Vagina (tissue), 2 donors: ENCODE data around the gene MORC3. TPM values are rescaled to one million over a fixed set of nuclear protein-coding genes. Genes with fewer than 3 reads are reported as not detected.

Experiments
- DNase-seq, 2 donors: peaks; one replicate each; pipeline ENCODE4 v3.0.0-alpha.2; 2017; ENCODE audit errors: extremely low spot score in 2 of 2
- H3K27ac ChIP-seq: fragments of 200-600 bp; sonication (generic); one replicate; pipeline ENCODE4 v1.5.1; 2019
- H3K27me3 ChIP-seq: fragments of 200-600 bp; sonication (generic); one replicate; pipeline ENCODE4 v1.5.1; 2019
- H3K36me3 ChIP-seq, 2 donors: fragments of 200-600 bp; sonication (generic); one replicate each; pipeline ENCODE4 v1.5.1; 2017 to 2019
- H3K4me1 ChIP-seq: fragments of 200-600 bp; sonication (generic); one replicate; pipeline ENCODE4 v1.5.1; 2019
- H3K4me3 ChIP-seq, 2 donors: fragments of 200-600 bp; sonication (generic); 1 replicate in 1 of 2; 2 replicates in 1 of 2; pipeline ENCODE4 v1.5.1; 2016 to 2019
- H3K9me3 ChIP-seq: fragments of 200-600 bp; sonication (generic); one replicate; pipeline ENCODE4 v1.5.1; 2019
- POLR2A ChIP-seq, 2 donors: fragments of 450-650 bp; IDR thresholded peaks; one replicate each; pipeline ENCODE4 v1.6.1; 2017; ENCODE audit warnings: antibody characterized with exemption in 2 of 2, mild to moderate bottlenecking in 2 of 2, moderate library complexity in 2 of 2
- POLR2AphosphoS5 ChIP-seq, 2 donors: sonication (generic); formaldehyde crosslinking; IDR thresholded peaks; one replicate each; pipeline ENCODE4 v1.9.0; 2017; ENCODE audit warnings: antibody characterized with exemption in 2 of 2, mild to moderate bottlenecking in 2 of 2, low read depth in 1 of 2; ENCODE audit not compliant: insufficient read depth in 1 of 2
- intact Hi-C: fragments of 100-400 bp; cut with DNase I; formaldehyde crosslinking; loops from one replicate; pipeline ENCODE4 v1.15.1; 2023
- total RNA-seq: library from RNA; depleted of rRNA; stranded (reverse); fragments of >200 nt; gene quantifications from one replicate; pipeline ENCODE4 v1.2.3, GENCODE V29; 2016
- TF ChIP-seq, protein P1 (sequence below), 3 experiments: fragments of 450-650 bp in 2 of 3; fragments of 200-600 bp in 1 of 3; sonication (generic) in 1 of 3; IDR thresholded peaks; one replicate each; pipeline ENCODE4 v1.5.1; 2017 to 2019; ENCODE audit warnings: antibody characterized with exemption in 3 of 3, mild to moderate bottlenecking in 2 of 3, moderate library complexity in 2 of 3

Gene MORC3
- total RNA-seq, 1 donor from 2014 or later: 51.6 TPM

GRCh38 chr21:36354918-36355680 lies 35.1 kb downstream of the MORC3 start:
- Histone ChIP-seq H3K4me3 (no peak overlapping the region), H3K36me3 (peaks cover 2 to 45% of the 10 kb centered on the region in 2 donors), H3K27me3 (no peaks in the 10 kb centered on the region), H3K27ac (no peak overlapping the region), H3K9me3 (no peaks in the 10 kb centered on the region), H3K4me1 (no peaks in the 10 kb centered on the region)
- intact Hi-C loops: no loop called here
- DNase-seq: no peak
- TF ChIP-seq POLR2A (IDR thresholded peaks at IDR 0.05) (no peak), POLR2AphosphoS5 (IDR thresholded peaks at IDR 0.05; ENCODE audit: insufficient read depth in 1 of 2, low read depth in 1 of 2) (no peak)

- Histone ChIP-seq H3K27me3 (no peaks in the 10 kb centered on the region), H3K4me1 (no peaks in the 10 kb centered on the region), H3K27ac (no peak overlapping the region), H3K9me3 (no peaks in the 10 kb centered on the region), H3K36me3 (peaks cover 2 to 52% of the 10 kb centered on the region in 2 donors), H3K4me3 (no peak overlapping the region)
- DNase-seq: no peak
- intact Hi-C loops: no loop called here
- TF ChIP-seq POLR2AphosphoS5 (IDR thresholded peaks at IDR 0.05; ENCODE audit: insufficient read depth in 1 of 2, low read depth in 1 of 2): no peak
- TF ChIP-seq, protein P1, sequence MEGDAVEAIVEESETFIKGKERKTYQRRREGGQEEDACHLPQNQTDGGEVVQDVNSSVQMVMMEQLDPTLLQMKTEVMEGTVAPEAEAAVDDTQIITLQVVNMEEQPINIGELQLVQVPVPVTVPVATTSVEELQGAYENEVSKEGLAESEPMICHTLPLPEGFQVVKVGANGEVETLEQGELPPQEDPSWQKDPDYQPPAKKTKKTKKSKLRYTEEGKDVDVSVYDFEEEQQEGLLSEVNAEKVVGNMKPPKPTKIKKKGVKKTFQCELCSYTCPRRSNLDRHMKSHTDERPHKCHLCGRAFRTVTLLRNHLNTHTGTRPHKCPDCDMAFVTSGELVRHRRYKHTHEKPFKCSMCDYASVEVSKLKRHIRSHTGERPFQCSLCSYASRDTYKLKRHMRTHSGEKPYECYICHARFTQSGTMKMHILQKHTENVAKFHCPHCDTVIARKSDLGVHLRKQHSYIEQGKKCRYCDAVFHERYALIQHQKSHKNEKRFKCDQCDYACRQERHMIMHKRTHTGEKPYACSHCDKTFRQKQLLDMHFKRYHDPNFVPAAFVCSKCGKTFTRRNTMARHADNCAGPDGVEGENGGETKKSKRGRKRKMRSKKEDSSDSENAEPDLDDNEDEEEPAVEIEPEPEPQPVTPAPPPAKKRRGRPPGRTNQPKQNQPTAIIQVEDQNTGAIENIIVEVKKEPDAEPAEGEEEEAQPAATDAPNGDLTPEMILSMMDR (IDR thresholded peaks at IDR 0.05): no peak
- TF ChIP-seq POLR2A (IDR thresholded peaks at IDR 0.05): no peak
Measured at GRCh38 chr21:36355868-36356267, 35.9 kb downstream of the MORC3 start.

DNA sequence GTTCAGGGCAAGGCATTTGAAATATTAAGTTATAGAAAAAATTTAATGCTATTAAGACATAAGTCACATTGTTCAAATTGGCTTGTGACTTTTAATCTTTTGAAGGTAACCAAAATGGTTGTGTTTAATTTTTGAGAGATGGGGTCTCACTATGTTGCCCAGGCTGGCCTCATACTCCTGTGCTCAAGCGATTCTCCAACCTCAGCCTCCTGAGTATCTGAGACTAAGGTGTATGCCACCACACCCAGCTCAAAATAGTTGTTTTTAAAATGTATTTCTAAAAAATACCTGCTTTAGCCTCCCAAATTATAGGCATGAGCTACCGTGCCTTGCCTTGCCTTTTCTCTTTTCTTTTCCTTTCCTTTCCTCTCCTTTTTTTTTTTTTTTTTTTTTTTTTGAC lies 39.2 kb downstream of the MORC3 start:
- Histone ChIP-seq H3K36me3 (peaks cover 2 to 80% of the 10 kb centered on the region in 2 donors), H3K27ac (no peak overlapping the region), H3K4me1 (no peaks in the 10 kb centered on the region), H3K4me3 (no peak overlapping the region), H3K27me3 (no peaks in the 10 kb centered on the region), H3K9me3 (no peaks in the 10 kb centered on the region)
- no peak for DNase-seq
- intact Hi-C loops: no loop called here
- TF ChIP-seq POLR2A (IDR thresholded peaks at IDR 0.05): no peak
- no peak for TF ChIP-seq POLR2AphosphoS5 (IDR thresholded peaks at IDR 0.05; ENCODE audit: insufficient read depth in 1 of 2, low read depth in 1 of 2)
- TF ChIP-seq, protein P1 (IDR thresholded peaks at IDR 0.05): no peak

DNA sequence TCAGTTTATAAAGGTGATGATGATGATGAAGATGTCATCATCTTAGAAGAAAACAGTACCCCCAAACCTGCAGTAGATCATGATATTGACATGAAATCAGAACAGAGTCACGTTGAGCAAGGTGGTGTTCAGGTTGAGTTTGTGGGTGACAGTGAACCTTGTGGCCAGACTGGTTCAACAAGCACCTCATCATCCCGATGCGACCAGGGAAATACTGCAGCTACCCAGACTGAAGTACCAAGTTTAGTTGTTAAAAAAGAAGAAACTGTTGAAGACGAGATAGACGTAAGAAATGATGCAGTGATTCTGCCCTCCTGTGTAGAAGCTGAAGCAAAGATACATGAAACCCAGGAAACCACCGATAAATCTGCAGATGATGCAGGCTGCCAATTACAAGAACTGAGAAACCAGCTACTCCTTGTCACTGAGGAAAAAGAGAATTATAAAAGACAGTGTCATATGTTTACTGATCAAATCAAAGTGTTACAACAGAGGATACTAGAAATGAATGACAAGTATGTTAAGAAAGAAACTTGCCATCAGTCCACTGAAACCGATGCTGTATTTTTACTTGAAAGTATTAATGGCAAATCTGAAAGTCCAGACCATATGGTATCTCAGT lies 49.2 kb downstream of the MORC3 start:
- no peaks in the 10 kb centered on the region for H3K4me1 ChIP-seq
- H3K36me3 ChIP-seq: peaks cover 3 to 86% of the 10 kb centered on the region in 2 donors
- no peak for DNase-seq
- H3K4me3 ChIP-seq: no peak overlapping the region
- no peak overlapping the region for H3K27ac ChIP-seq
- TF ChIP-seq POLR2AphosphoS5 (IDR thresholded peaks at IDR 0.05; ENCODE audit: insufficient read depth in 1 of 2, low read depth in 1 of 2): no peak
- TF ChIP-seq, protein P1 (IDR thresholded peaks at IDR 0.05): no peak
- no peak for TF ChIP-seq POLR2A (IDR thresholded peaks at IDR 0.05)
- H3K27me3 ChIP-seq: no peaks in the 10 kb centered on the region
- intact Hi-C loops: no loop called here
- no peaks in the 10 kb centered on the region for H3K9me3 ChIP-seq

- intact Hi-C loops: no loop called here
- no peak for TF ChIP-seq POLR2A (IDR thresholded peaks at IDR 0.05)
- no peak for TF ChIP-seq POLR2AphosphoS5 (IDR thresholded peaks at IDR 0.05; ENCODE audit: insufficient read depth in 1 of 2, low read depth in 1 of 2)
- TF ChIP-seq, protein P1 (IDR thresholded peaks at IDR 0.05): no peak
- DNase-seq: no peak
- Histone ChIP-seq H3K27ac (no peak overlapping the region), H3K27me3 (no peaks in the 10 kb centered on the region), H3K4me3 (no peak overlapping the region), H3K36me3 (peaks cover 7 to 66% of the 10 kb centered on the region in 2 donors), H3K9me3 (no peaks in the 10 kb centered on the region), H3K4me1 (no peaks in the 10 kb centered on the region)
Measured at GRCh38 chr21:36375994-36376393, 56.0 kb downstream of the MORC3 start.
